GM19239 (cell line): ENCODE results near the gene ENAH.

Experiments
- DNase-seq: peaks from one replicate; pipeline ENCODE4 v3.0.0; 2011; ENCODE audit warnings: low spot score; ENCODE audit not compliant: insufficient read length
- FAIRE-seq: peaks from 2 replicates; lab custom pipeline; 2011; peaks lifted over from hg19 to GRCh38; lab: Jason Lieb, UNC

The ENAH gene

DNA sequence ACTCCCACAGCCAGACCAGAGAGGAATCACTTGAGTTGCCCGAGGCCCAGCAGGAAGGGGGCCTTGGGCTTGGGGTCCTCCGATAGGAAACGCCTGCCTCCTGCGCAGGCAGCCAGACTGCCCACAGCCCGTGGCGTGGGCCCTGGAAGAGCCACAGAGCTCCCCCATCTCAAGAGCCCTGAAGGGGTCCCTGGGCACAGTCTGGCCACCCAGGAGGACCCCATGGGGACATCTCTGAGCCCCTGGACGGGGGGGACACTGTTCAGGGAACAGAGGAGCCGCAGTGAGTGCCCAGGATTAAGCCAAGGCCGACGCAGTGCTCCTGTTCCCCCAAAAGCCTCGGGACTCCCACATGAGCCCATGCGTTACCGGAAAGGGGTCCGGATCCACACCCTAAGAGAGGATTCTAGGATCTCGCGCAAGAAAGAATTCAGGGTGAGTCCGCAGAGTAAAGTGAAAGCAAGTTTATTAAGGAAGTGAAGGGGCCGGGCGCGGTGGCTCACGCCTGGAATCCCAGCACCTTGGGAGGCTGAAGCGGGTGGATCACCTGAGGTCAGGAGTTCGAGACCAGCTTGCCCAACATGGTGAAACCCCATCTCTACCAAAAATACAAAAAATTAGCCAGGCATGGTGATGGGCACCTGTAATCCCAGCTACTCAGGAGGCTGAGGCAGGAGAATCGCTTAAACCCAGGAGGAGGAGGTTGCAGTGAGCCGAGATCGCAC lies 187.0 kb downstream of the ENAH start:
- no peak for FAIRE-seq

DNA sequence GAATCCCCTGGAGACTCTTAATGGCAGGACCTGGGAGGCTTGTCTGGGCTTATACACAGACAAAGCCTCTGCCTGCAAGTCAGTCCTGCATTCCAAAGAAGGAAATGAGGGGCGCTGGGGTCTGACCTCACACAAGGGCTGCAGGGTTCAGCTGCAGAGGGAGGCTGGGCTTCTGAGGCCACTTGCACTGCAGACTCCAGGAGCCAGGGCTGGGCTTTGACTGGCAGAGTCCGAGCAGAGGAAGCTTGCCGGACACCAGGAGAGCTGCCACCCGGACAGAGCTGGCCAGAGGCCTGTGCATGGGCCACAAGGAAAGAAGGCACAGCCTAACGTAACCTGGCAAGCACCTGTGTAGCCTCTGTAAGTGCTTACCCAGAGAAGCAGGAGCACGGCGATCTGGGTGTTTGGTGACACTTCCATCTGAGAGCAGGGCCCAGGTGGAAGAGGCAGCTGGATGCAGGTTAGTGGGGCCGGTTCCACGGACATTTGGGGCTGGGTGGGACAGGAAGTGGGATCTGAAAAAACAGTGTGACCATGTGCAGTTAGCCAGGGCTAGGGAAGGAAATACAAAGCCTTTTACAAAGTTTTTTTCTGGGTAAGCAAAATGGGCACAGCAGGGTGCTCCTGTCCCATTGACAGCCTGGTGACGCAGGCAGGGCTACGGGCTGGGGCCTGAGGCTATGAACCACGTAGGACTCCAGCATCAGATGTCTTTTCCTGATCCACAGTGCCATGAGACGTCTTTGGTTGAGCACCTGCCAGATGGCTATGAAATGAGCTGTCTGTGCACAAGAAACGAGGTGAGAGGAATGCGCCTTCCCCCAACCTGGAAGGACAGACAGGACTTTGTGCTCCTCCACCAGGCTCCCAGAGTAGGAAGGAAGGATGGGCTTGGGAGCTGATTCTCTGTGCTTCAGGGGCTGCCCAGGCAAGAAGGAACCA lies 187.8 kb downstream of the ENAH start:
- no peak for FAIRE-seq
- no peak for DNase-seq

More for the DNA sequence above, 187.0 kb downstream of the ENAH start:
- no peak for DNase-seq

DNA sequence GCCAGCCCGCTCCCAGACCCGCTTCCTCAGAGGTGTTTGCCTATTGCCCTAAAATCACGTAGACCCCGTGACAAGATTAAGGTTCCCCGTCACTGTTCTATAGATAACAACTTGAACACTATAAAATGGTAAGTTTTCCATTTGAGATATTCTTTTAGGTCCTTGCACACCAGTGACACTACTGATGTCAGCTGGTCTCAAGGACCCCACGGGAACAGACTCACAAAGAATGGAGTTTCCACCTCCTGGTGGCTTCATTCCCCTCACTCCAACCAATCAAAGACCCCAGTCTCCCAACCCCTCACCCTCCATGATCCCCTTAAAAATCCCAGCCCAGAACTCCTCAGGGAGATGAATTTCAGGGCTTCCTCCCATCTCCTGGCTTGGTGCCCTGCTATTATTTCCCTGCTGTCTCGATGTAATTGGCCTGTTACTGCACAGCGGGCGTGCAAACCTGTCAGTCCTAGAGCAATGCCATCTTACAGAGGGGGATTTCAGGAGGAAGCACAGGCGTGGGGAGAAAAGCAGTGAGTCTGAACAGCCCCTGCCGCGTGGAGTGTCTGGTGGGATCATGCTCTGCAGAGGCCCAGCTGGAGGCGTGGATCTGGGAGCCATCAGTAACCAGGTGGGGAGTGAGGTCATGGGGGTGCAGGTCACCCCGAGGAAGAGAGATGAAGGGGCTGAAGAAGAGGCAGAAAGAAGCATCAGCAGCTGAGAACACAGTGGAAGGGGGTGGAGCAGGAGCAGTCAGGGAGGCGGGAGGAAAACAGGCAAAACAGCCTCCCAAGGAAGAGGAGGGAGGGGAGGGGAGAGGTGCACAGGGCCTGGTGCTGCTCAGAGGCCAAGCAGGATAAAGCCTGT lies 190.0 kb downstream of the ENAH start:
- DNase-seq (no peak), FAIRE-seq (no peak)

DNA sequence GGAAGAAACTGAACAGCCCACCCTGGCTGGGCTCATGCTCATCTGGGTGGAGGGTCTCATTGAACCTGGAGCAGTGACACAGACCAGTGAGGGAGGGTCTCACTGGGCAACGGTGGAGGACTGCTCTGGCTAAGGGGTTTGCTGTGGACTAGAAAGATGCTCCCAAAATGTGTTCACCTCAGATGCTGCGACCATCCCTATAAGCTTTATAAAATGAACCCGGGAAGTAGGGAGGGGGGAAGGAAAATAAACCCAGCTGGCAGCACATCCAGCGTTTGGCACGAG lies 190.6 kb downstream of the ENAH start:
- no peak for FAIRE-seq

DNA sequence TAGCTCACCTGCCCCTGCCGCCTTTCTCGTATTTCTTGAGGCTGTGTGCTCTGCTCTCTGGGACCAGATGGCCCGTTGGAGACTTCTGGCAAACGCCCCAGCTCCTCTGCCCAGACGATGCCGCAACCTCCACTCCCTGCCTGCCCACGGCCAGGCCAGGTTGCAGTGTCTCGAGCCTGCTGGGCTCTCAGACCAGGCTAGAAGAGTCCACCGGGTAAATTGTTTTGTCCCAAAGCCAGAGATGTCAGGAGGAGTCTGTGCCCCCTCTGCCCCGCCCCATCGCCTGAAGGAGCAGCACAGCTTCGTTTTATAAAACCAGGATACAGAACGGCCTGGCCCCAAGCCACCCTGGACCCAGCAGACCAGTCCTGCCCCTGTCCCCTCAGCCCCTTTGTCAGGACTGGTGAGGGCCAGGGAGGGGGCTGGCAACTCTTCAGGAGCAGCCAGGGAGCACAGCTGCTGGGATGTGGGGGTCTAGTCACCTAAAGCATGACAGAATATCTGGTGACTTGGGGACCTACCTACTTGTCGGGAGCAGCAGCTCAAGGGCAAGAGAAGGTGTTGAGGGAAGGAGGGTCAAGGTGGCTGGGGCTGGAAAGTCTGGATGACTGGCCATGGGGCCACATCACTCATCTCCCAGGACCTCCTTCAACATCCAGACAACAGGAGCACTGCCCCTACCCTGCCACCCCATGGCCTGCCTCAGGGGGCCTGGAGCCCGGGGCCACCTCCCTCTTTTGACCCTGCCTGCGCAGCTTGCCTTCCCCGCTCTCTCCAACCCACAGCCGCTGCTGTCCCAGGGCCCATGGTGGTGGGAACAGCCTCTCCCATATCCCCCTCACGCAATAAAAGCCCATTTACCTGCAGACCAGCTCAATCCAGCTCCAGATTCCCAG lies 191.1 kb downstream of the ENAH start:
- no peak for FAIRE-seq
- DNase-seq, result no peak

More for the DNA sequence above, 190.6 kb downstream of the ENAH start:
- no peak for DNase-seq

DNA sequence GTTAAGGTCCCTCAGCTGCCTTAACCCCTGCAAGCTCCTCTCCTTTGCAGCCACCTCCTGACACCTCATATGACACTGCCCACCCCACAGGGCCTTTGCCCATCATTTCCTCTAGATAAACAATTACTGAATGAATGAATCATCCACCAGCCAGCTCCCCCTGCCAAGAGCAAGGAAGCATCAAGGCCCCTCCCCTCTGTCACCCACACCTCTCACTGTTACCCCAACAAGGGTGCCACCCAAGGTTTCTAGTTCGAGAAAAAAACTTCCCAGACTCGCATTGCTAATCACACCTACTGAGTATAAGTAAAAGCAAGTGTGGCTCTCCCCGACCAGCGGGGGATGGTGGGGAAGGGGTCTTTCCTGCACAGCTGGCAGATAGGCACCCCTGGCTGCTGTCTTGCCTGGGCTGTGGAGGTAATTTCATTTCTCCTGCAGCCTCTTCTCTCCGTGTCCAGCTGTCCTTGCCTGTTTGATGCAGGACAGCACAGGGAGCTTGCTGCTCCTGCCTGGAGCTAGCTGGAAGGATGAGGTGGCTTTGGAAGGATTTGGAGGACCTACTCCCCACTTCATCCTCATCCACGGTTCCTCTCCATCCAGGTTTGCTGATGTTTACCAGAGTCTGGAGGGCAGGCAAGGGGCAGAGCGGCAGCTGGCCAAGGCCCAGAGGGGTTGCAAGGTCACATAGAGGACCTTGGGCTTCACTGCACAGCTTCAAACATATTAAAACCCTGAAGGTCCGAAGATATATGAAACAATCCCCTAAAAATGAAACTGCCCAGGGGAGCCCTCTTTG lies 192.0 kb downstream of the ENAH start:
- no peak for FAIRE-seq
- no peak for DNase-seq

DNA sequence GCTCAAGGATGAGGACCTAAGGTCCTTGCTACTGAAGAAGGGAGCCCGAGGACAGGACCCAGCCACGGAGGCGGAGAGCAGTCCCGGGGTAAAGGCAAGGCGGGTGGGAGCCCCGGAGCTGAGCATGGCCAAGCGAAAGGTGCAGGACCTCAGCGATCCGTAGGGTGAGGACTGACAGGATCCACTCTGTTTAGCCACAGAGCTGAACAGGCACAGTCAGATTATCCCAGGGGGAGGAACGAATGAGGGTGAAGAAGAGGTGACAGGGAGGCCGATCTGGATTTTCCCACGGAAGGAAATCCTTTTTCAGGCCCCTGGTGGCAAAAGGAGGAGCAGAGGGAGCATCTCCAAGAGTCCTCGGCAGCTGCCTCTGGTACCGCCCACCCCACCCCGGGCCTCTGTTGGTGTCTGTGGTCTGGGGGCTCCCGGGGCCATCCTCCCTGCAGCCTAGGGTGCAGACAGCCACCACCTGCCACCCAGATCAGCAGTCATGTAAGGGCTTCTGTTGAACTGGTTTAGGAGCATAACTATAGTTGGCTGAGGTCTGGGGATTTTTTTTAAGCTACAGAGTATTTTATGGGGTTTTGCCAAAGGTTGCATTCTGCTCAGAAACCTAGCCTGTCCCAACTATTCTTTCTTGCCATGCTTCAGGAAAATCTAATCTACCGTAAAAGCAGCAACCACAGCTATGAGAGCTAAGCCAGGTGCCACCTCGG lies 192.7 kb downstream of the ENAH start:
- DNase-seq, result no peak
- no peak for FAIRE-seq

DNA sequence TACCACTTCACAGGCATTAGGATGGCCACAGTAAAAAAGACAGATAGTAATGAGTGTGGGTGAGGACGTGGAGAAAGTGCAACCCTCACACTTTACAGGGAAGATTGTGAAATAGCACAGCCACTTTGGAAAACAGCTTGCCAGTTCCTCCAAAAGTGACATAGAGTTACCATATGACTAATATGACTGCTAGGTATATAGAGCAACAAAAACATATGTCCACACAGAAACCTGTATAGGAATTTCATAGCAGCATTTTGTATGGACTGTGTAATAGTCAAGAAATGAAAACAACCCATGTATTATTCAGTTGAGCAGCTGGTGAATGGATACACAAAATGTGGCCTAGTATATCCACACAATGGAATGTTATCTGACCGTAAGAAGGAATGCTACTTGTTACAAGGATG lies 194.7 kb downstream of the ENAH start:
- DNase-seq, result no peak
- no peak for FAIRE-seq

DNA sequence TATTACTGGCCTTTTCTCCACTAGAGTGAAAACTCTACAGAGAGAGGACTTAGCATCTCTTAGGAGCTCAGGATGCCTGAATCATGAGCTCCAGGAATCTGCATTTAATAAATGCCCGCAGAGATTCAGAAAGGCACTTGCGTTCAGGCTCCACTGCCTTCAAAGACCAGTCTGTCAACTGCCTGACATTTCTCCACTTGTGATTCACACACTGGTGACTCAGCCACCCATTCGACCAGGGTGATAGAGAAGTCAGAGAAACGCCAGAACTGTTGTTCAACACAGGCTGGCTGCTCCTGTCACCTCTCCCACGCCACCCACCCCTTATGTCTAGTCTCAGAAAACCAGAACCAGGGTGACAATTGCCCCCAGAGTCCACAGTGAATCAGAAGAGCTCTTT lies 198.2 kb downstream of the ENAH start:
- DNase-seq (no peak), FAIRE-seq (no peak)

DNA sequence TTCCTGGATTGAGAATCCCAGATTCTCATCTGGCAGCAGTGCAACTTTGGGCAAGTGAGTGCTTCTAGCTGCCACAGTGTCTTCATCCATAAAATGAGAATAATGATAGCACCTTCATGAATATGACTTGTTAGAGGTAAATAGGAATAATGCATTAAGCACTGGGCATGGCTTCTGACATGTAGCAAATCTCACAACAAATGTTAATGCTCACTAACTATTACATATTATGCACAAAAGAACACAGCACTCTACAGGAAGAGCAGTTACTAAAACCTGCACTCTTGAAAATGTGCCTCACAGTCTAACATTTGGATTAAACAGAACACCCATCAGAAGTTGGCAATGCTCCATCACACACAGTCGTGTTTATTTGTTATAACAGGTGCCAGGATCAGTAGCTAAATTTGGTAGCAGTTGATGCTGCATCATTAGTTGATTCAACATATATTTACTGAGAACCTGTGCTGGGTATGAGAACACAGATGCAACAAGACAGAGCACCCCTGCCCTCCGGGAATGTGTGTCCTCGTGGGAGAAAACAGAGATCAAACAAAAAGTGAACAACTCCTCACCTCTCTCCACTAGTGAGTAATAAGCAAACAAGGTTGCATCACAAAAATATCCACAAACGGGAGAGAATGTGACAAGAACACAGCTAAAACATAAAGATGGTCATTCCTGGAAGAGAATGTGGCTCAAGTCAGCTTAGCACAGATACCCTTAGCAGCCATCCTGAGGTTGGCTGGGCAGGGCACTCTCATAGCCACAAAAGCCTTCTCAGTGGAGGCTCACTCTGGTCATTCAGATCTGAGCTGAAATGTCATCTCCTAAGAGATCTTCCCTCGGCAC lies 198.9 kb downstream of the ENAH start:
- FAIRE-seq, result no peak
- DNase-seq, result no peak

DNA sequence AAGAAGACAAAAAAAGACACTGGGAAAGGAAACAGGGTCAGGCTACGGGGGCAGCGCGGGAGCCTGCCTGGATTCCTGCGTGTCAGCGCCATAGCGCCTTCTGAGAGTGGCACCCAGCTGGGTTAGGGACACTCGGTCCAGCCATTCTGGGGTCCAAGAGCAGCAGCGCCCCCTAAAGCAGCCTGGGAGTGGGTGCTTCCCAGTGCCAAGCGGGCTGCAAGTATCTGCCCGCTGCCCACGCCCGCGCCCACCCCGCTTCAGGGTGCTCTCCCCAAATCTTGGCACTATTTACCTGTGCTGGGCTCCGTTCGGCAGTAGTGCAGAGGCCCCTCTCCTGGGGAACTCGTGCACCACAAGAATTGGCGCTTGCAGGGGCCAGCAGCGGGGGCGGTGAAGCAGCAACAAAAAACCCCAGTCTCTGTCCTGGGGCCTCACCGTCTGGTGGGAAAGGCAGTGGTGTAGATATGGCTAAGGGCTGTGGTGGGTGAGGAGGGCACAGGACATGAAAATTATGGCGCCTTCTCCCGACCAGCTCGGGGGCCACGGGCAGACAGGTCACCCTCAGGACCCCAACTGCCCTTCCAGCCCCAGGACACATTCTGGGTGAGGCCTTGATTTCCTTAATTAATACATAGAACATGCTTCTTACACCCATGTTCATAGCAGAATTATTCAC lies 200.9 kb downstream of the ENAH start:
- FAIRE-seq (no peak), DNase-seq (no peak)

DNA sequence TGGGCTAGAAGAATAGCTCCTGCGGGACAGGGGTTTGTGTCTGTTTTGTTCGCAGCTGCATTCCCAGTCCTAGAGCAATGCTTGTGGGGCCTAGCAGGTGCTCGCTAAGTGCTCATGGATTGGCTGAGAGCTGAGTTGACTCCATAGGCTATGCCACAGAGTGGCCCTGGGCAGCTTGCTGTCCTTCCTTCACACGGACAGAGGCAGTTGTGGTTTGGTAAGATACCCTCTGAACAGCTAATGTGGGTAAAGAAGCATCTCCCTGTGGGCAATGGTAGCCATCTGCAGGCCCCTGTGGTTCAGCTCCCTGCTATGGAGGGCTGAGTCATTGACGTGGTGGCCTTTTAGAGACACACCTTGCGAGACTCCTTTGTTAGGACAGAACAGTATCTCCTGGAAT lies 201.6 kb downstream of the ENAH start:
- FAIRE-seq (no peak), DNase-seq (no peak)

DNA sequence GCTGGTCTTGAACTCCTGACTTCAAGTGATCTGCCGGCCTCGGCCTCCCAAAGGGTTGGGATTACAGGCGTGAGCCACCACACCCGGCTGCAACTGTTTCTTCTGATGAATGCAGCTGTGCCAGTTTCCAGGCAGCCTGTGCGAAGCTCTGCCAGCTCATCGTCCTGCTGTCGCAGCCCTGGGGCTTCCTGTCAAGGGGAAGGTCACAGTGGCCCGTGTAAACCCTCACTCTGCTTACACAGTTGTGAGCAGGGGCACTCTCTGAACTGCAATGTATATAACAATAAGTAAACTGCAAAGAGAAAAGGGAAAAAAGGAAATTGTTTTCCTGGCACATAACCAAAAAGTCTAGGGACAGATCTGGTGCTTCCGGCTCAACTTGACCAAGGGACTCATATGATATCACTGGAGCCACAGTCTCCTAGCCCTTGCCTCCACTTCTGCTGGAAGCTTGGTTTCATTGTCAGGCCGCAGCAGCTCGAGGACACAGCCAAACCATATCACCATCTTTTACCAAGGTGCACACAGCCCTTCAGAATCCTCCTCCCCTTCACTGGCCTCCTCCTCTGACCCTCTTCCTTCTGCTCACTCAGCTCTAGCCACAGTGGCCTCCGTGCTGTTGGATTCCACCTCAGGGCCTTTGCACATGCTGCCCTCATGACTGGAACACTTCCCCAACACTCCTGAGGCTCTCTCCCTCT lies 202.3 kb downstream of the ENAH start:
- FAIRE-seq (no peak), DNase-seq (no peak)

DNA sequence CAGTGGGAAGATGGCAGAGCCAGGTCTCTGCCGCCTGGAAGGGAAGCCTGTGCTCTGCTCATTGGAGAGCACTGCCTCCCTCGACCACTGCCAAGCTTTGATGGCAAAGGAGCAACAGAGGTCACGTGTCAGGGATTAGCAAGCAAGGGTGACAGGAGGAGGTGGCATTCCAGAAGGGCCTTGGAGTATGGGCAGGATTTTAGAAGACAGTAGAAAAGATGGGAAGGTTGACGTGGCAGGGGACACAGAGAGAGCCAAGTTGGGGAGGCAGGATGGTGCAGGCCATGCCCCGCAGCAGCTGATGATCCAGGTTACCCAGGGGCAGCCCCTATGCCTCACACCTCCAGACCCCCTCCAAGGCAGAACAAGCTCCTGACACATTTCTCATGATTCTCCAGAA lies 203.1 kb downstream of the ENAH start:
- DNase-seq, result no peak
- no peak for FAIRE-seq

DNA sequence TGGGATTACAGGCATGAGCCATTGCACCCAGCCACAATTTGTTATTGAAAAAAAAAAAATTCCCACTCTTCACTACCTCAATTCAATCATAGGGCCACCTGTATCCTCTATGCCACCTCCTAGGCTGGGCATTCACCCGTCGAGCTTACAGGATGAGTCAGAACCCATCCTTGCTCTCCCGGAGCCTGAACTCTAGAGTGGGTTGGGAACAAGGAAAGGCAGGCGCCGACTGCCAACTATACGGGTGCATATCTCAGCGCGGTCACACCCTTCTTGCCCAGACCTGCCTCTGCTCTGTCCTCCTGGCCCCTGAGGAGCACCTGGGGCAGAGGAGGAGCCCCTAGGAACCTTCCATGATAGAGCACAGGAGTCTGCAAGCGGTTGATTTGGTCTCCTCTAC lies 203.7 kb downstream of the ENAH start:
- no peak for DNase-seq
- FAIRE-seq, result no peak

DNA sequence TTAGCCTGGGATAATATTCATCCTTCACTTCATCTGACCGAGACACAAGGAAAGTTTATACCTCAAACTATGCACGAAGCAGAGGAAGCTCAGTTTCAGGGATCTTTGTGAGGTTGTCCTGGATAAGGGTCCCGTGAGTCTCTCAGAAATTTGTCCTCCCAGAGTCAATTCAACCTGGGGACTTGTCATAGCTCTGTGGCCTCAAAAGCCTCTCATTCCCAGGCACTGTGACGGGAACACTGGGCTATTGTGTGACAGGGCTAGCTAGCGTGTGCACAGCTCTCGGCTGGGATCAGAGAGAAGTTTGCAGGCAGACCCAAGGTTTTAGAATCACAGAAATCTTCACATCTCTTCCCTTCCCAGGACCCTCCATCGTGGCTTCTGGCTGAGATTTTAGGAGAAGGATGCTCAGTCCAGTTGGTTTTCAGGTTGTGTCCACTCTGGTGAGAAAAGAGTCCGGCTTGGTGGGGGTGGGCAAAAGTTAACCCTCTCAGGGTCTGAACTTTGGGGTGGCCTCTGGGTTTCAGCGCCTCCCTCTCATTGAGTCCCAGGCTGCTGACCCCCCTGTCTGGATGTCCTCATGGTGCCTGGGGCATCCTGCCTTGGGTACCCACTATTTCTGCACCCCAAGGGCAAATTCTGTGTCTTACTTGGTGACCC lies 204.6 kb downstream of the ENAH start:
- no peak for FAIRE-seq
- DNase-seq, result no peak
